Adipose tissue (tissue), 3 donors: ENCODE measurements around the gene AGBL4. TPM values are rescaled to one million over a fixed set of nuclear protein-coding genes. Genes with fewer than 3 reads are reported as not detected.

Experiments used
- H3K27ac ChIP-seq: one replicate; pipeline ENCODE4 v1.5.1; 2013; ENCODE audit warnings: low read depth, low read length
- WGBS, 3 donors: extraction: QIAGEN DNeasy Blood & Tissue Kit; methylation state at CpG; one replicate each; pipeline ENCODE4 v1.1.7; 2013; 5-methylcytosine and 5-hydroxymethylcytosine counted together
- polyA plus RNA-seq, 3 donors: library from polyadenylated mRNA; stranded (reverse); fragments of 200-250 nt; gene quantifications; one replicate each; pipeline ENCODE4 v1.2.3, GENCODE V29; 2013
- donor health status: healthy with polysubstance abuse.
- donor health status: Bipolar disorder and iron deficiency.
- donor health status: healthy.

Gene AGBL4
- polyA plus RNA-seq, 3 donors, result 0.06 to 0.51 TPM; not detected in 1

GRCh38 chr1:48498096-48498791, 1525.5 kb downstream of the AGBL4 start:
- H3K27ac ChIP-seq, result no peak overlapping the region
- WGBS, 3 donors, result 16 to 22% (median 20%) methylated on average over 15 of the region's 15 CpGs

GRCh38 chr1:48495911-48496310, 1527.8 kb downstream of the AGBL4 start:
- 89 to 97% (median 92%) methylated on average over 3 of the region's 3 CpGs for WGBS, 3 donors
- H3K27ac ChIP-seq, result no peak overlapping the region

GRCh38 chr1:48495166-48495565, 1528.6 kb downstream of the AGBL4 start:
- WGBS, 3 donors, result 71 to 83% (median 74%) methylated on average over 1 of the region's 1 CpG
- no peak overlapping the region for H3K27ac ChIP-seq

- H3K27ac ChIP-seq, result no peak overlapping the region
- WGBS, 3 donors, result 62 to 69% (median 62%) methylated on average over 5 of the region's 5 CpGs
These were observed 1529.6 kb downstream of the AGBL4 start for GRCh38 chr1:48493970-48494769.

- H3K27ac ChIP-seq, result no peak overlapping the region
- WGBS, 3 donors, result 46 to 63% (median 50%) methylated on average over 5 of the region's 5 CpGs
These were observed 1530.7 kb downstream of the AGBL4 start for GRCh38 chr1:48493041-48493440.

- H3K27ac ChIP-seq, result no peak overlapping the region
These were observed 1531.4 kb downstream of the AGBL4 start for GRCh38 chr1:48492392-48492791.

GRCh38 chr1:48488721-48489120, 1535.0 kb downstream of the AGBL4 start:
- WGBS, 3 donors, result 63 to 83% (median 81%) methylated on average over 2 of the region's 2 CpGs
- H3K27ac ChIP-seq, result no peak overlapping the region

Other genes with a start within 250 kb of the AGBL4 start
- under 1 TPM in 2 of 3 donors, not detected in 1; 0.12 to 0.81 TPM for gene ELAVL4, start 85.0 kb upstream of the AGBL4 start, polyA plus RNA-seq